SH-SY5Y (cell line): ENCODE data around the gene MANBA.

ENCODE experiments used
- GATA2 ChIP-seq: IDR thresholded peaks from 2 replicates; pipeline ENCODE4 v1.6.1; 2011; ENCODE audit warnings: mild to moderate bottlenecking, low read depth, low read length
- GATA3 ChIP-seq: IDR thresholded peaks from 2 replicates; pipeline ENCODE4 v1.6.1; 2011; ENCODE audit warnings: low read depth, mild to moderate bottlenecking, low read length, moderate library complexity

- TF ChIP-seq GATA2, result no peak
- no peak for TF ChIP-seq GATA3
Measured at GRCh38 chr4:102599455-102599854, 161.3 kb downstream of the MANBA start.
